HG03045 (cell line): Measurements from ENCODE around the gene MAST2.
"Not testable (repeated sequence)": the region's sequence is repeated elsewhere in the genome, so short reads cannot be mapped to it uniquely, and the experiment has no call there.

ENCODE experiments used
- ATAC-seq: cut with Tn5 transposase; IDR thresholded peaks from one replicate; pipeline ENCODE4 v1.9.1; 2021; ENCODE audit warnings: mild to moderate bottlenecking, moderate library complexity; ENCODE audit not compliant: unreplicated experiment

The MAST2 gene

DNA sequence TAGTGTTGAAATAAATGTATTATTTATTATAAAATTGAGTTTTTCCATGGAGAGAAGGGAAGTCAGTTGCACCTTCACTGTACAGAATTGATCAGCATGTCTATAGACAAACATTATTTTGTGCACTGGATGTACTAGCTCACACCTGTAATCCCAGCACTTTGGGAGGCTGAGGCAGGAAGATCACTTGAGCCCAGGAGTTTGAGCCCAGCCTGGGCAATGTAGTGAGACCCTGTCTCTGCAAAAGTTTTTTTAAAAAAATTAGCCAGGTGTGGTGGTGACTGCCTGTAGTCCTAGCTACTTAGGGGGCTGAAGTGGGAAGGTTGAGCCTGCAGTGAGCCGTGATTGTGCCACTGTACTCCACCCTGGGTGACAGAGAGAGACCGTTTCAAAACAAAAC is 87.7 kb downstream of the MAST2 start:
- ATAC-seq = no peak

DNA sequence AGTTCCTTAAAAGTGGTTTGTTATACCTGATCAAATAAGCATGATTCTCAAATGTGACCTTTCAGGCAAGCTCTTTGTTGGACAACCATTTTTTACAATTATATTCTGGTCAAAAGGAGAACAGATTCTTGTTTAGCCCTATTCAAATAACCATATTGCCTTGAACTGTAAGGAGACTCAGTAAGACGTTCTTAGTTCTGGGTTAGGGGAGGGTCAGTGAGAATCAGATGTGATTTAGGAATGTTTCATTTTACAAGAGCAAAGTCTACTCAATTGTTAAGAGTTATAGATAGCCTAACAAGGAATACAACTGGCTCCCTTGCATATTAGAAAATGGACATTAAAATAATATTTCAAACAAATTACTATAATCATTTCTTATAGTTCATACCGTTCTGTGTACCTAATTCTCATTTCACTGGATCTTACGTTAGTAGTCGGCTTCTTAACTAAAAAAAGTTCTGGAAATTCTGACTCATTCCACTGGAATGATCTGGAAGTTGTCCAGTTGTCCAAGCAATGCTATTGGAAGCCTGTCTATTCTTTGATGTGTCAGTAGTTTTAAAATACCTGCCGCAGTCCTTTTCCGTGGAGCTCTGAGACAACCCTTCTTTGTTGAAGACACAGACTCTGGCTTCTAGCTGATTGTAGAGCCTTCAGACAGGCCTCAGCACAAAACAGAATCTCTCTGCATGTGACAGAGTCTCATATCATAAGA is 88.8 kb downstream of the MAST2 start:
- no peak for ATAC-seq

DNA sequence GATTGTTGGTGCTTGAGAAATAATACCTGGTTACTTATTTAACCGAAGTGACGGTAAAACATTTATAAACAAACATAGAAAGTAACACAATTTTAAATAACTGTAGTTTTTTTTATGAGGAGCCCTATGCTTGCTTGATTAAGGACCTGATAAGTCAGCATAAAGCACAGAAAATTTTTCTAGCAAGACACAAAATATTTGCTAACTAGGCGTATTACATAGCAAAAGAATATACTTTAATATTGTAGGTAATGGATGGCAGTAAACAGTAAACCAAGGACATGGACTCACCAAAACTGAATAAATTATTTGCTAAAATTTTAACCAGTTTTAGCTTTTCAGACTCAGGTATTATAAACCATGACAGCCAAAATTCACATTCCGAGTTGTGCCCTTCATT is 90.9 kb downstream of the MAST2 start:
- no peak for ATAC-seq

DNA sequence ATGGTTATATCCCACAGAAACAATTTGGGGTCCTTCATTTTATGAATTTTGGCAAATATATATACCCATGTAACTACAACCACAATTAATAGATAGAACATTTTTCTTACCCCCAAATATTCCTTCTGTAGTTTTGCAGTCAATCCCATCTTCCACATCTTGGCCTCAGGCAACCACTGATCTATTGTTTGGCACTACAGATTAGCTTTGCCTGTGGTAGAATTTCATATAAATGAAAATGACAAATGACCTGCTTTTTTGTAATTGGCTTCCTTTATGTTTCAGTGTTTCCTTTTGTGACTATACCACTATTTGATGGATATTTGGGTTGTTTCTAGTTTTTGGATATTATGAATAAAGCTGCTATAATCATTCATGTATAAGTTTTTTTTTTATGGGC is 91.5 kb downstream of the MAST2 start:
- no peak for ATAC-seq

DNA sequence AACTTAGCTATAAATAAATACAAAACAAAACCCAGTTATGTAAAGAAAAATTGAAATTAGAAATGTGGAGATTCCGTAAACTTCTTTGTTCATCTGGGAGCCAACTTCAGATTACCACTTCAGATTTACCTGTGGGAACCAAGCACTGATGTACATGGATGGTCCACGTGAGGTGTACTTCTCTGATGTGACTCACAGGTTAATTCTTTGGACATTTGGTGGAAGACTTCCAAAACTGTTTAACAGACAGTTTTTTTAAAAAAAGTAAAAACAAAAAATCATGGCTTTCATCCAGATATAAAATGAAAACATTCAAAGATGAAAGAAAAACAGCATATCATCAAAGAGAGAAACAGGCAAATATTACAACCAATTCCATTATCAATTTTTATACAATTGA is 92.0 kb downstream of the MAST2 start:
- no peak for ATAC-seq

DNA sequence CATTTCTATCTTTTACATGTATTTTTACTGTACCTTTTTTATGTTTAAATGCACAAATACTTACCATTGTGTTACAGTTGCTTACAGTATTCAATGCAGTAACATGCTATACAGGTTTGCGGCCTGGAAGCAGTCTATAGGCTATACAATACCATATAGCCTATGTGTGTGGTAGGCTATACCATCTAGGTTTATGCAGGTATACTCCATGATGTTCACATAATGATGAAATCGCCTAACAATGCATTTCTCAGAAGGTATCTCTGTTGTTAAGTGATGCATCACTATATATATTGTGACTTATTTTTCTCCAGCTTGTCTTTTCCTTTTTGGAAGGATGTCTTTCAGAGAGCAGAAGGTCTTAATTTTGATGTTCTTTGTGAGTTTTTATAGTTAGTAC is 103.5 kb downstream of the MAST2 start:
- ATAC-seq = no peak

DNA sequence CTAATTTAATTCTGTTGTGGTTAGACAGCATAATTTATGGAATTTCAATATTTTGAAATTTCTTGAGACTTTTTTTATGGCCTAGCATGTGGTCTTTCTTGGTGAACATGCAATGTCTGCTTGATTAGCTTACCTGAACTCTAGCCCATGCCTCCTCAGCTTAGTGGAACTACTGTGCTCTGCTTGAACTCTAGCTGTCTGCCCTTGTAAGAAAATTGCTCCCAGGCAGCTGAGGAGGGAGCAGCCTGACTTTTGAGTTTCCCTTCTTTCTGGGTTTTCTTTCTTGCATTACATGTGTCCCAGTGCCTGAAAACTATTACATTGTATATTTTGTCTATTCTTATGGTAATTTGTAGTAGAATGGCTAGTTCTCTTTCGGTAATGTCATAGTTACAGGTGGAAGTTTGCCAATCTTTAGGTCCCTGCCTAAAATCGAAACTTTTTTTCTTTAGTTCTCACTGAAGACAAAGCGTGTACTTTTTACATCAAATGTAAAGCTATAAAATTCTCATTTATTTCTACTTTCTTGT is 105.3 kb downstream of the MAST2 start:
- no peak for ATAC-seq

DNA sequence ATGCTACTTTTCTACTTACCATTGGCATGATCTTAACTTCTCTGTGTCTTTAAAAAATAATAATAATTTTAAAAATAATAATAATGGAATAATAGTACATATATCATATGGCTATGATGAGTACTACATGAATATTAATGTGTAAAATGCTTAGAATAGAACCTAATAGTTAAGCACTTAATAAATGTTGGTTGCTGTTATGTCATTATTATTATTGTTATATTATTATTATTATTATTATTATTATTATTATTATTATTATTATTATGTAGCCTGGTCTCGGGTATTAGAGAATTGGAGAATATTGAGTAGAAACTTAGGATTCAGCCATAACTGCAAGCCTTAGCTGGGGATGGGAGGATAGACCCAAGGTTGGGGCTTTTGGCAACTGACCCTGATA is 108.2 kb downstream of the MAST2 start:
- no peak for ATAC-seq

DNA sequence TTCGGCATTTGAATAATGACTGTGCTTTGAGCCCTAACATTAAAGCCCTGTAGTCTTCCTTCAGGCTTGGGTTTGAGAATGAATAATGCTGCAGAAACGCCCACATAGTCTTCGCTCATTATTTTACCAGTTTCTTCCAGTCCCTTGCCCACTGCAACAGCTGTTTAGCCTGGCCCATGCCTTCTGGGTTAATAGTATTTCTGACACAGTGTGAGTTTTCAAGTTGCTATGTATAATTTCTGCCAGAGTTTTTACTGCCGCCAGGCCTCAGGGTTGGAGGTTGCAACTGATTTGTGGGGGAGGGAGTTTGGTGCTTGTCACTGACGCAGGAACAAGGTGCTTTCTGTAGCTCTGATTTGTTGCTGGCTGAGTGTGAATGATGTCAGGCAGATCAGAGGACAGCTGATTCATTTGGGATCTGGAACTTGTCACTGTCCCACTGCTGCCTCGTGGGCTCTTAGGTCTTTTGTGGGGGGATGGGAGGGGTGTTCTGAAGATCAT is 109.8 kb downstream of the MAST2 start:
- no peak for ATAC-seq

DNA sequence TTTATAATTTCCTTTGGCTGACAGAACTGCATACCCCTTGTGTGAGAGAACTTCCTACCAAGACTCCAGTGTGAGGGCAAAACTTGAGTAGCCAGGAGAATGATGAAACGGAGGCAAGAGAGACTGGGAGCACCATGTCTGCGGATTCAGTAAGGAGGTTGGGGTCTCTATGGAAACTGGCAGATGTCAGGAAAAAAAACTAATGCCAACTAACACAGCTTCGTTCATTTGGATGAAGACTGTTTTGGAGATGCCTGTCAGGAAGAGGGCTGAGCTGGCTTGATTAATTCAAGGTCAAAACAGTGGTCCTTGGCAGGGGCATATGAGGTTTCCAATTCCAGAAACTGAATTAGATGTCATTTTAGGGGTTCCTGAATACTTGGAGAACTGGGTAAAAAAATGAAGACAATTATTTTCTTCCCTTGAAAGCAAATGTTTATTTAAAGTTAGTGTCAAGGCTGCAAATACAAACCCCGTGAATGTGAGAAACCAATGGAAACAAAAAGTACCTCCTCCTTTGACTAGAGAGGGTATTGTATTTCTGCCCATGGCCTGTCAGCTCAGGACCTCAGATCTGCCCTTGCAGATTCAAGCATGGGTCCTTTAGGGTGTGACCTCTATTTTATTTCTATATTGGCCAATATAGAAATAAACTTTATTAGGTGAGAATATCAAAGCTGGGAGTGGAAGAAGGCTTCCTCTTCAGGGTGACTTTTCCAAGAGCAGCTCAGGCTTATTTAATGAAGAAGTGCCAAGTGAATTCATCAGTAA is 110.5 kb downstream of the MAST2 start:
- ATAC-seq = no peak

DNA sequence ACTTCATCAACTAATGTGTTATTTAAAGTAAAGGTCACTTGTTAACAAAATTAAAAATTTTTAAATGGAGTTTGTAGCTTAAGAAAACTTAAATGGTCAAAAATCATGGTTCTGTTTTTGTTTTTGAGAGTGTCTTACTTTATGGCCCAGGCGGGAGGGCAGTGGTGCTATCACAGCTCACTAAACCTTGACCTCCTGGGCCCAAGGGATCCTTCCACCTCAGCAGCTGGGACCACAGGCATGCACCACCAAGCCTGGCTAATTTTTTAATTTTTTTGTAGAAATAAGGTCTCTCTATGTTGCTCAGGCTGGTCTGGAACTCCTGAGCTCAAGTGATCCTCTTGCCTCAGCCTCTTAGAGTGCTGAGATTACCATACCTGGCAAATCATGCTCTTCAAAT is 111.4 kb downstream of the MAST2 start:
- ATAC-seq = no peak

DNA sequence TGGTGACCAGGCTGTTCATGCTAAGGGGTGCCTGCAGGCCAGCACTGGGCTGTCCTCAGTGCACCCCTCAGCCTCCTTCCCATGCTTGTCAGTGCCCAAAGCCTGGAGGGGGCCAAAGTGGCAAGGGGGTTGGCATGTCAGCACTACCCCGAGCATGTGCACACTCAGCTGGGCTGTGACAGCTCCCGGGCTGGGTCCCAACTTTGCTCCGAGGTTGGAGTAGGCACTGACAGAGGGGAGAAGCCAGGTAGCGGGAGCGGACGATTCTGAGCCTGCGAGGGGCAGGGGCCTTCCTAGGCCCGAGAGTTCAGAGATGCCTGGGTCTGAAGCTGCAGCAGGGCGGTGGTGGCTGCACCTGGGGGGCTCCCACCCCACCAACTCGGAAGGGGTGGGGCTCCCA is 119.0 kb downstream of the MAST2 start:
- ATAC-seq = no peak

DNA sequence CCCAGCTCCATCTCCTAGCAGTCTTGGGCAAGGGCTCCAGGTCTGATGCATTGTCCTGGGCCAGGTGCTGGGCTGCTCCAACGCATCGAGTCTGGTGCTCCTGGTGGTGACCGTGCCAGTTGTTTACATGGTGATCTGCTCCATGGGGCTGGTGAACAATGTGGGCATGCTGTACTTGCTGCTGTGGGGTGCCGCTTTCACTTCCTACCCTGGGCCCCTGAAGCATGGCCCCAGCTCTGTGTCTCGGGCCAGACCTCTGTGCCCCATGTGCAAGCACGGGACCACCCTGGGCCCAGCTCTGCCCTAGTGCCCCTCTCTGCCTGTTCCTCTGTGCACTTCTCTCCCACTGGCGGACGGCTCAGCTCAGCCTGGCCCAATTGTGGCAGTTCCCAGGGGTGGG is 119.4 kb downstream of the MAST2 start:
- no peak for ATAC-seq

DNA sequence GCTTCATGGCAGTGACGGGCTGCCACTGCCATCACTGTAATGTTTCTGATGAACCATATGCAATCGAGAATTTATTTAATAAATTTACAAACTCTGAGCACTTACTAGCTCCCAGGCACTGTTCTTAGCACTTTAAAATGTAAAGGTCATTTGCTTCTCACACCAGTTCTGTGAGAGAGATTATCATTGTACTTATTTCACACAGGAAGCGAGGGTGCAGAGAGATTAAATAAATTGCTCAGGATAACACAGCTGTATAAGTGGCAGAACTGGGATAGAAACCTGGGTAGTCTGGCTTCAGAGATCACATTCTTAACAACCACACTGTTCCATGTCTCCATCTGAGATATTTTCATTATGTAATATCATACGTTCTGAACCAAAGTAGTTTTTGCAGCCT is 119.9 kb downstream of the MAST2 start:
- no peak for ATAC-seq

DNA sequence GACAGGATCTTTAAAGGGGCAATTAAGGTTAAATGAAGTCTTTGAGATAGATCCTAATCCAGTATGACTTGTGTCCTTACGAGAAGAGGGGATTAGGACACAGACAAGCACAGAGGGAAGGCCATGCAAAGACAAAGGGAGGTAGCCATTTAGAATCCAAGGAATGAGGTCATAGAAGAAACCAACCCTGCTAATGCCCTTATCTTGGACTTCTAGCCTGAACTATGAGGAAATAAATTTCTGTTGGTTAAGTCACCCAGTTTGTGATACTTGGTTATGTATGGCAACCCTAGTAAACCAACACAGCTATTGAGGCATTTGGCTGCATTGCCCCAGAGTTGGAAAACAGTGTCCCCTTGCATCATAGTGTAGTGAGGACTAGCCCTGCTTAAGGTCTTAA is 121.3 kb downstream of the MAST2 start:
- no peak for ATAC-seq

DNA sequence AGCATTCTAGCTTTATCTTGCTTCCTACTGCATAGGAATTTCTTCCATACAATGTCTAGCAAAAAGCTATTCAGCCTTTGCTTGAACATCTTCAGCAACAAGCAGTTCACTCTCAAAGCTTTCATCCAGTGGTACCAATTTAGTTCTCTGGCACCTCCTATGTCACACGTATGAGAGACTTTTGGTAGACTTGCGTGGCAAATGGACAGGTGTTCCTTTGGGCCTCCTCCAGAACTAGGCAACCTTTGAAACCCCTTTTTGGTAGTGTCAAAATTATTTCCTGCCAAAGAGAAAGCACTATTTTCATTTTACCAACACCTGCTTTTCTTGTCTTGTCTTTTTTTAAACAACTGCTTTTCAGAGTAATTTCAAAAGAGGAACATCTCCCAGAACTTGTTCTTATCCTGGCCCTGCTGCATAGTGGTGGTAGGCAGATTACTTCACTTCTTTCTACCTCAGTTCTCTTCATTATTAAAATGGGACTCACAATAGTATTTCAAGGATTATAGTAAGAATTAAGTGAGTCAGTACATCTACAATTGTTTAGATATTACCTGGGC is 122.4 kb downstream of the MAST2 start:
- no peak for ATAC-seq

DNA sequence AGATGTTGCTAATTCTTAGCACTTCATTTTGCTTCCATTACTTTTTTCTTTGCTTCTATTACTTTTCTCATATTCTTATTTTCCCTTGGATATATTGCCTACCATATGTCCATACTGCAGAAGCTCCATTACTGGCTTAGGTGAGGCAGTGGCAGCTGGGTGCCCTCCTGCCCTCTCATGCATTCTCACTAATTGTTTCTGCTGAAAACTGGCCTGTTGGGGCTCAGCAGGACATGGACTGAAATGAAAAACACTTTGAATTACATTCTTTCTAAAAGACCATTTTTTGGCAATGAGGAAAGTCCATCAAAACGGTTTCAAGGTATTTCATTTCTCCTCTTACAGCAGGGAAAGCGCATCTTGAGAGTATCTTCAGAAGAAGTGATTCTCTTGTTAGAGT is 122.9 kb downstream of the MAST2 start:
- ATAC-seq = no peak

DNA sequence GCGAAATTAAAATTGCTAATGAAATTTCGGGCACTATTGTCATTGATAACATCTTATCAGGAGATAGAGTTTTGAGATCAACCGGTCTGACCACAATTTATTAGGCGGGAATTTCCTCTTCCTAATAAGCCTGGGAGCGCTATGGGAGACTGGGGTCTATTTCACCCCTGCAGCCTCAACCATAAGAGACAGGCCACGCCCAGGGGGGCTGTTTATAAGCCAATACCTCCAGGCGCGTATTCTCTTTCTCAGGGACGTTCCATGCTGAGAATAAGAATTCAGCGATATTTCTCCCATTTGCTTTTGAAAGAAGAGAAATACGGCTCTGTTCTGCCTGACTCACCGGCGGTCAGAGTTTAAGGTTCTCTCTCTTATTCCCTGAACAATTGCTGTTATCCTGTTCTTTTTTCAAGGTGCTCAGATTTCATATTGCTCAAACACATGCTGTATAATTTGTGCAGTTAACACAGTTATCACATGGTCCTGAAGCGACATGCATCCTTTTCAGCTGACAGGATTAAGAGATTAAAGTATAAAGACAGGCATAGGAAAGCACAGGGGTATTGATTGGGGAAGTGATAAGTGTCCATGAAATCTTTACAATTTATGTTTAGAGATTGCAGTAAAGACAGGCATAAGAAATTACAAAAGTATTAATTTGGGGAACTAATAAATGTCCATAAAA is 124.0 kb downstream of the MAST2 start:
- not testable (repeated sequence) for ATAC-seq

DNA sequence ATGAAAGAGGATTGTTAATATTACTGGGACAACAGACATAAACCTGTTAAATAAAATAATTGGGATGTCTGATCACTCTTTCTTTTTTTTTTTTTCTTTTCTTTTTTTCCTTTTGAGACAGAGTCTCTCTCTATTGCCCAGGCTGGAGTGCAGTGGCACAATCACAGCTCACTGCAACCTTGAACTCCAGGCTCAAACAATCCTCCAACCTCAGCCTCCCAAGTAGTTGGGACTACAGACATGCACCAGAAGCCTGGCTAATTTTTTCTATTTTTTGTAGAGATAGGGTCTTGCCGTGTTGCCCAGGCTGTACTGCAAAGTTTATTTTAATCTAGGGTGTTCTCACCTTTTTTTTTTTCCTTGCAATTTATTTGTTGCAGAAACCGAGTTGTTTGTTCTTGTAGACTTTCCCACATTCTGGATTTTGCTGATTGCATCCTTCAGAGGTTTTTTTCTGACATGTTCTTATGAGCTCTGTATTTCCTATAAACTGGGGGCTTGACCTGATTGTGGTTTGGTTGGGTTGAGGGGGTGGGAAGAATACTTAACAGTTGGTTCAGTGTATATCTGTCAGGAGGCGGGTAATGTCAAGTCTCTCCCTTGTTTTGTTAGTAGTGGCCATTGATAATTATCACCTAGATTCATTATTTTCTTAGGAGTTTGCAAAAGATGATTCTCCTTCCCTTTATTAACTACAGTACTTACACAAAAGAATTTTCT is 125.2 kb downstream of the MAST2 start:
- no peak for ATAC-seq

DNA sequence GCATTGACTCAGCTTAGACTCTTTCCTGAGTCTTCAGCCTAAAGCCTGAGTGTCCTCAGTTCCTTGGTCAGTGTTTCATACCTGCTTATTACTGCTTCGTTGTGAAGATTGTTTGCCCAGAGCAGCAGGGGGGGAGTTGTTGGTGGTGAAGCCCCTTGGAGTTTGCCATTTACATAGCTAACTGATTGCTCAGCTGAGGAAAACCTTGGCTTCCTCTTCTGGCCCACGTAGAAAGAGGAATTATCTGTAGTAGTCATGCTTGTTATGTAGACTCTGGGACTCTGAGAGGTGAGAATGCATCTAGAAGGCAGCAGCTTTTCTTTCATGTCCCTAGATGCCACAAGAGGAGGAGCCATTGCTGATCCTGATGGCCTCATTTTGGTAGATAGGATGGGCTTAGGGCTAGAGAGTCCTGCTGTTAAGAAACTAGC is 125.9 kb downstream of the MAST2 start:
- ATAC-seq = no peak
